ENCODE data around the gene RHEB.

The RHEB gene

GRCh38 chr7:151431768-151432311 is 87.9 kb downstream of the RHEB start:
- no peak for DNase-seq (ENCODE audit: low read depth)

DNA sequence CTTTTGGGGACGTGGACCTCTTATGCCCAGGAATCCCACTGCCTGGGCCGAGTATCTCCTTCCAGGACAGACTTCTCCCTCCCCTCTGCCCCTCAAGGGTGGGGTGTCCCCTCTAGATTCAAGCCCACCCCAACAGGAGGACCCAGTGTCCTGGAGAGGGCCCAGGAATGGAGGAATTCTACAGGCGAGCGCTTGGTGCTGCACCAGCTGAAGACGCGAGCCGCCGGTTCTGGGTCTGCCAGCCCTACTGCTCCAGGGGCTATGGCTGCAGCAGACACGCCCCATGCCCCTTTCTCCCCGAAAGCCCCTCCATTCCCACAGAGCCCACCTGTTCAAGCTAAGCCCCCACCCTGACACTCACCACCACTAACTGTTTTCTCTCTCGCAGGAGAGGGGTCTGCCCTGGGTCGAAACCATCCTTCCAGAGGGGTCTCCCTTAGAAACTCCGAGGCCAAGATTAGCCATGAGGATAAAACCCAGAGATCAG is 88.4 kb downstream of the RHEB start:
- no peak for DNase-seq (ENCODE audit: low read depth)

- DNase-seq (ENCODE audit: low read depth): no peak
Observed at GRCh38 chr7:151430391-151431205, 89.1 kb downstream of the RHEB start.

GRCh38 chr7:151429560-151430331 is 89.9 kb downstream of the RHEB start:
- DNase-seq (ENCODE audit: low read depth): no peak

DNA sequence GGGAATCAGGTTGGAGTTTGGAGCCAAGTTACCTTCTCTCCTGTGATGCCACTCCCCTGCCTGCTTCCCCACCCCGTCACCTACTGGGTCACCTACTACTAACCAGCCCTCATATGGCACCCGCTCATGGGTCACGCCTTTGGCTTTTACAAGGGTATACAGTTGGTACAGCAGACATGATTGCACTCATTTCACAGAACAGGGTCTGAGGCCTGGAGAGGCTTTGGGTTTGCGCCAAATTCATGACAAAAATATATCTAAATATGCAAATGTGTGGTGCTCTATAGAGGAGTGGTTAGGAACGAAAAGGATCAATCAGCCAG is 90.5 kb downstream of the RHEB start:
- no peak for DNase-seq (ENCODE audit: low read depth)

GRCh38 chr7:151428378-151429236 is 91.1 kb downstream of the RHEB start:
- DNase-seq (ENCODE audit: low read depth): no peak

- no peak for DNase-seq (ENCODE audit: low read depth)
Observed at GRCh38 chr7:151427705-151428377, 91.9 kb downstream of the RHEB start.

- DNase-seq (ENCODE audit: low read depth): no peak
Observed at GRCh38 chr7:151426904-151427704, 92.6 kb downstream of the RHEB start.

DNA sequence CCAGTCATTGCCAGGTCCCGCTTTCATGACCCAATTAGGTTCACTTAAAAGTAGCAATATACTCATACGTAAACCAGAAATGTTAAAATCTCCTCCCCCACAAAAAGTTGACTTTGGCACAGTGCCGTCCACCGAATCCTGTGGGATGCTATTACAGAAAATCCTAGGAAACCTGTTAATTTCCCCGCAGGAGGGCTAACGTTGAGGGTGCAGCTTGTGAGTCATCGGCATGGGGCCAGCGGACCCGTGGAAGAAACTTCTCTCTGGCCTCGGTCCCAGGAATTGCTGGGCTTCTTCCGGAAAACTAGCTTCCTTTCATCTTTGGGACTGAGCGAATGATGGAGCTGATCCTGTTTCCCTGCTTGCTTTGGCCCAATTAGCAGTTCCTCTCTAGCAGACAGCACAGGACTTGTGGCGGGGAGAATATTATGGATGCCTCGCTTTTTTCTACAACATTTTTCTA is 93.2 kb downstream of the RHEB start:
- DNase-seq (ENCODE audit: low read depth): no peak

GRCh38 chr7:151425670-151426440 is 93.8 kb downstream of the RHEB start:
- no peak for DNase-seq (ENCODE audit: low read depth)

- no peak for DNase-seq (ENCODE audit: low read depth)
Observed at GRCh38 chr7:151424799-151425198, 94.9 kb downstream of the RHEB start.

DNA sequence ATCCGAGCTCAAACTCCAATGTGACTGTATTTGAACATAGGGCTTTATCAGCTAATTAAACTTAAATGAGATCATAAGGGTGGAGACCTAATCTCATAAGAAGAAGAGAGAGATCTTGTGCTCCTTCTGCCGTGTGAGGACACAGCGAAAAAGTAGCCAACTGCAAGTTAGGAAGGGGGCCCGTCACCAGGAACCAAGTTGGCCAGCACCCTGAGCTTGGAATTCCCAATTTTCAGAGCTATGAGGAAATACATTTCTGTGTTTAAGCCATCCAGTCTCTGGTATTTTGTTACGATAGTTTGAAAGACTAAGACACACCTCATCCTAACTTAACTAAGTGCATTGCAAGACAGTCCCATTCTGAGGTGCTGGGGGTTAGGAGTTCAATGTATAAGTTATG is 95.8 kb downstream of the RHEB start:
- DNase-seq (ENCODE audit: low read depth): no peak

DNA sequence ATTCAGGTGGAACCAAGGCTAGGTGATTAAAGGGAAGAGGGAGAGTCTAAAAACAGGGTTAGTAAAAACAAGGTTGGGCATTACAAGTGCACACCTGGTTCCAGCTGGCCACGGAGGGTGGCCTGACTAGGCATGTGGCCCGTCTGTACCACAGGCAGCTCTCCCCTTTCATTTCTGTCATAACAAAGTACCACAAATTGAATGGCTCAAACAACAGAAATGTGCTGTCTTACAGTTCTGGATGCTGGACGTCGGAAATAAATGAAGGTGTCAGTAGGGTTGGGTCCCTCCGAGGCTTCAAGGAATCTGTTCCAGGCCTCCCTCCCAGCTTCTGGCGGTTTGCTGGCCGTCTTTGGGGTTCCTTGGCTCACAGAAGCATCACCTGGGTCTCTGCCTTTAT is 96.5 kb downstream of the RHEB start:
- no peak for DNase-seq (ENCODE audit: low read depth)

- DNase-seq (ENCODE audit: low read depth): no peak
Observed at GRCh38 chr7:151422212-151422611, 97.5 kb downstream of the RHEB start.

- DNase-seq (ENCODE audit: low read depth): no peak
Observed at GRCh38 chr7:151420144-151420543, 99.6 kb downstream of the RHEB start.

DNA sequence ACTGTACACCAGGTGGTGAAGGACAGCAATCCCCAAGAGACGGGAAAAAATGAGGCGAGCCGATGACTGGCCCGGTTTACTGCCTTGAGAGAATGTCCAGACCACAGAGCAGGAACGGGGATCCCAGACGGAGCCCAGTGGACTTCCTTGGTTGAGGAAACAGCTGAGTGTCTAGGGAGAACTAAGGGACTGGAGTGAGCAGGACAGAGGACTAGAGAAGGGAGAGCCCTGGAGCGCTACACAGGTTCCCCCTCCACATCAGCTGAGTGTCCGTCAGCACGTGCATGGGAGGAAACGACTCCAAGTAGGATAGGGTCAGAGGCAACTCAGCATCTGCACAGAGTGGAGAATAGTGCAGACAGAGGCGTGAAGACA is 102.8 kb downstream of the RHEB start:
- no peak for DNase-seq (ENCODE audit: low read depth)

GRCh38 chr7:151416112-151416940 is 103.4 kb downstream of the RHEB start:
- DNase-seq (ENCODE audit: low read depth): no peak

Measured in stimulated activated CD8-positive, alpha-beta memory T cell treated with anti-CD3 and anti-CD28 coated beads, Interleukin-4, amount 100 ng/mL, for 24 hours (primary cell).